Fibroblast of skin of abdomen (primary cell): ENCODE data around the gene SYNGR2.

Experiments
- DNase-seq: peaks from one replicate; pipeline ENCODE4 v3.0.0-alpha.2; 2013

The SYNGR2 gene

GRCh38 chr17:78173097-78173715, 4.8 kb downstream of the SYNGR2 start:
- DNase-seq = no peak

GRCh38 chr17:78174346-78174869, 6.0 kb downstream of the SYNGR2 start:
- no peak for DNase-seq

GRCh38 chr17:78174870-78175642, 6.7 kb downstream of the SYNGR2 start:
- no peak for DNase-seq

- no peak for DNase-seq
Observed at GRCh38 chr17:78175643-78175981, 7.2 kb downstream of the SYNGR2 start.

- peak; percentile 35 for DNase-seq
Observed at GRCh38 chr17:78176548-78177025, 8.2 kb downstream of the SYNGR2 start.

- peak; percentile 21 for DNase-seq
Observed at GRCh38 chr17:78179372-78179771, 11.0 kb downstream of the SYNGR2 start.

GRCh38 chr17:78180083-78180482, 11.7 kb downstream of the SYNGR2 start:
- DNase-seq = no peak

GRCh38 chr17:78180508-78180907, 12.1 kb downstream of the SYNGR2 start:
- no peak for DNase-seq

- DNase-seq = no peak
Observed at GRCh38 chr17:78182504-78182903, 14.1 kb downstream of the SYNGR2 start.

- no peak for DNase-seq
Observed at GRCh38 chr17:78183916-78184315, 15.5 kb downstream of the SYNGR2 start.

- DNase-seq = no peak
Observed at GRCh38 chr17:78184351-78184750, 16.0 kb downstream of the SYNGR2 start.

- no peak for DNase-seq
Observed at GRCh38 chr17:78184868-78185267, 16.5 kb downstream of the SYNGR2 start.

- DNase-seq = no peak
Observed at GRCh38 chr17:78185981-78186691, 17.8 kb downstream of the SYNGR2 start.

- DNase-seq = peak; percentile 96
Observed at GRCh38 chr17:78186692-78187595, 18.6 kb downstream of the SYNGR2 start, which contains the start of the genes AFMID and TK1. Gene AFMID (plus strand): TSS chr17:78187362. CDS start chr17:78187371, 9 bp downstream. Gene TK1 (minus strand): TSS chr17:78187052. CDS start chr17:78186994, 58 bp downstream.

- no peak for DNase-seq
Observed at GRCh38 chr17:78196716-78197115, 28.3 kb downstream of the SYNGR2 start.

- DNase-seq = no peak
Observed at GRCh38 chr17:78197147-78197832, 28.9 kb downstream of the SYNGR2 start.

- no peak for DNase-seq
Observed at GRCh38 chr17:78200451-78200850, 32.1 kb downstream of the SYNGR2 start.

- DNase-seq = no peak
Observed at GRCh38 chr17:78202666-78203065, 34.3 kb downstream of the SYNGR2 start.

GRCh38 chr17:78204387-78205123, 36.2 kb downstream of the SYNGR2 start:
- no peak for DNase-seq

GRCh38 chr17:78205124-78205775, 36.9 kb downstream of the SYNGR2 start:
- no peak for DNase-seq
